ENCODE results near the gene ZNF229.
"Not testable (repeated sequence)": the region's sequence is repeated elsewhere in the genome, so short reads cannot be mapped to it uniquely, and the experiment has no call there.

DNA sequence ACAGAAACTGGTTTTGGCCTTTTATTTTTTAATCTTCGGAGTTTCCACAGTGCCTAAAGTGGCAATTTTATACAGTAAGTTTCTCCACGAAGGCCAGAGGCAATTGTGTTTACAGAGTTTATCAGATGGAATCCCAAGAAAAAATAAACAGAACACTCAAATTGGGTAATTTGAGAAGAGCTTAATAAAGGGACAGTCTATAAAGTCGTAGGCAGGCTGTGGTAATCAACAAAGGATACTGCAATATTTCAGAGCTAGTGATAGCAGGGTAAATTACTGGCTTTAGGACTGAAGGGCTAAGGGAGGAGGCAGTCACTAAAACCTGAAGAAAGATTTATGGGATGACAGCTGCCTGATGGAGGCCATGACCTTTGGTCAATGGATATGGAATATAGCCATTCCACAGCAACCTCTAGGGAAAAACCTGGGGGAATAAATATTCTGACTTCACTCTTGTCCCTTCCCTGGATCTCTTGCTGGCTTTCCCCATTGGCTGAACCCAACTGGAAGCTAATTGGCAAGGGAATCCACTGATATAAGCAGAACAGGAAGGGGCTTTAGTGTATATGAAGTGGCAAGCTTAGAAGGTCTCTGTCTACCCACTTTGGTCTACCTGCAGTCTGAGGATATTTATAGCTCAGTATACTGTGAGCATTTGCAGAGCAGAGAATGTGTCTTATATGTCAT lies 14.5 kb upstream of the ZNF229 start:
- not testable (repeated sequence) for TF ChIP-seq POLR2A (IDR thresholded peaks at IDR 0.05; ENCODE audit: low read depth); EP300 (IDR thresholded peaks at IDR 0.05)
- TF ChIP-seq, protein P1, sequence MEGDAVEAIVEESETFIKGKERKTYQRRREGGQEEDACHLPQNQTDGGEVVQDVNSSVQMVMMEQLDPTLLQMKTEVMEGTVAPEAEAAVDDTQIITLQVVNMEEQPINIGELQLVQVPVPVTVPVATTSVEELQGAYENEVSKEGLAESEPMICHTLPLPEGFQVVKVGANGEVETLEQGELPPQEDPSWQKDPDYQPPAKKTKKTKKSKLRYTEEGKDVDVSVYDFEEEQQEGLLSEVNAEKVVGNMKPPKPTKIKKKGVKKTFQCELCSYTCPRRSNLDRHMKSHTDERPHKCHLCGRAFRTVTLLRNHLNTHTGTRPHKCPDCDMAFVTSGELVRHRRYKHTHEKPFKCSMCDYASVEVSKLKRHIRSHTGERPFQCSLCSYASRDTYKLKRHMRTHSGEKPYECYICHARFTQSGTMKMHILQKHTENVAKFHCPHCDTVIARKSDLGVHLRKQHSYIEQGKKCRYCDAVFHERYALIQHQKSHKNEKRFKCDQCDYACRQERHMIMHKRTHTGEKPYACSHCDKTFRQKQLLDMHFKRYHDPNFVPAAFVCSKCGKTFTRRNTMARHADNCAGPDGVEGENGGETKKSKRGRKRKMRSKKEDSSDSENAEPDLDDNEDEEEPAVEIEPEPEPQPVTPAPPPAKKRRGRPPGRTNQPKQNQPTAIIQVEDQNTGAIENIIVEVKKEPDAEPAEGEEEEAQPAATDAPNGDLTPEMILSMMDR (IDR thresholded peaks at IDR 0.05), result not testable (repeated sequence)
